Calu3 (cell line): ENCODE data around the gene AKAP9. TPM values are rescaled to one million over a fixed set of nuclear protein-coding genes. Genes with fewer than 3 reads are reported as not detected.
"Not testable (repeated sequence)": the region's sequence is repeated elsewhere in the genome, so short reads cannot be mapped to it uniquely, and the experiment has no call there.

Source experiments
- Bru-seq: library from RNA; stranded (reverse); fragments of 400-500 nt; gene quantifications from one replicate; lab custom pipeline; 2021; lab: Mats Ljungman, UMichigan
- BruChase-seq, 2 experiments: library from RNA; stranded (reverse); fragments of 400-500 nt; gene quantifications; one replicate each; lab custom pipeline; 2021; lab: Mats Ljungman, UMichigan
- BruUV-seq: library from RNA; stranded (reverse); fragments of 400-500 nt; replicated peaks from 2 replicates; lab custom pipeline; 2021; lab: Mats Ljungman, UMichigan
- CTCF ChIA-PET: fragments of 300-600 bp; sonication (Branson Sonifier 250); formaldehyde crosslinking; loops from one replicate; lab custom pipeline; 2022; ENCODE audit warnings: antibody characterized with exemption; lab: Charles Lee
- DNase-seq: peaks from one replicate; pipeline ENCODE4 v3.0.0; 2022
- H3K27ac Mint-ChIP-seq: one replicate; pipeline ENCODE4 v1.8.0; 2022; ENCODE audit warnings: mixed read lengths; ENCODE audit not compliant: unreplicated experiment
- H3K27me3 Mint-ChIP-seq: one replicate; pipeline ENCODE4 v1.8.0; 2022; ENCODE audit warnings: mixed read lengths; ENCODE audit not compliant: unreplicated experiment
- H3K36me3 Mint-ChIP-seq: one replicate; pipeline ENCODE4 v1.8.0; 2022; ENCODE audit warnings: mild to moderate bottlenecking, moderate library complexity, mixed read lengths; ENCODE audit not compliant: insufficient read depth, unreplicated experiment
- H3K4me1 Mint-ChIP-seq: one replicate; pipeline ENCODE4 v1.8.0; 2022; ENCODE audit warnings: mild to moderate bottlenecking, low read depth, mixed read lengths; ENCODE audit not compliant: unreplicated experiment
- H3K4me3 Mint-ChIP-seq: one replicate; pipeline ENCODE4 v1.8.0; 2022; ENCODE audit warnings: mild to moderate bottlenecking, low read depth, moderate library complexity, mixed read lengths; ENCODE audit not compliant: unreplicated experiment
- H3K9me3 Mint-ChIP-seq: one replicate; pipeline ENCODE4 v1.8.0; 2022; ENCODE audit warnings: low read depth, mixed read lengths; ENCODE audit not compliant: unreplicated experiment
- intact Hi-C: fragments of 100-400 bp; cut with micrococcal nuclease; formaldehyde crosslinking; loops from one replicate; pipeline ENCODE4 v1.10.0; 2022; ENCODE audit not compliant: unreplicated experiment
- long read RNA-seq: library from polyadenylated mRNA; stranded (forward); transcript quantifications from one replicate; pipeline ENCODE4 v2.0.0, GENCODE V29; 2022
- total RNA-seq: library from RNA; stranded (reverse); gene quantifications from 2 replicates; pipeline ENCODE4 v1.2.3, GENCODE V29; 2022
- TF ChIP-seq, protein P1 (sequence below): fragments of 200-600 bp; IDR thresholded peaks from one replicate; pipeline ENCODE4 v1.8.0; 2022; ENCODE audit warnings: antibody characterized with exemption; ENCODE audit not compliant: unreplicated experiment

The AKAP9 gene
- total RNA-seq: 28.9 and 33.4 TPM in 2 replicates
- percentile 71 among the genes with signal in this experiment for Bru-seq, nascent RNA
- percentile 72 among the genes with signal in this experiment for BruChase-seq, experiment 1, labeled RNA remaining after a 6-hour chase
- percentile 63 among the genes with signal in this experiment for BruChase-seq, experiment 2, labeled RNA remaining after a 2-hour chase
- long read RNA-seq, partial matches to known transcripts: 5 of 12 reads
- long read RNA-seq, other reads (novel, unspliced or antisense): 7 of 12 reads

- BruUV-seq: no TSS peak
- no peaks in the 10 kb centered on the region for H3K27me3 Mint-ChIP-seq
- TF ChIP-seq, protein P1, sequence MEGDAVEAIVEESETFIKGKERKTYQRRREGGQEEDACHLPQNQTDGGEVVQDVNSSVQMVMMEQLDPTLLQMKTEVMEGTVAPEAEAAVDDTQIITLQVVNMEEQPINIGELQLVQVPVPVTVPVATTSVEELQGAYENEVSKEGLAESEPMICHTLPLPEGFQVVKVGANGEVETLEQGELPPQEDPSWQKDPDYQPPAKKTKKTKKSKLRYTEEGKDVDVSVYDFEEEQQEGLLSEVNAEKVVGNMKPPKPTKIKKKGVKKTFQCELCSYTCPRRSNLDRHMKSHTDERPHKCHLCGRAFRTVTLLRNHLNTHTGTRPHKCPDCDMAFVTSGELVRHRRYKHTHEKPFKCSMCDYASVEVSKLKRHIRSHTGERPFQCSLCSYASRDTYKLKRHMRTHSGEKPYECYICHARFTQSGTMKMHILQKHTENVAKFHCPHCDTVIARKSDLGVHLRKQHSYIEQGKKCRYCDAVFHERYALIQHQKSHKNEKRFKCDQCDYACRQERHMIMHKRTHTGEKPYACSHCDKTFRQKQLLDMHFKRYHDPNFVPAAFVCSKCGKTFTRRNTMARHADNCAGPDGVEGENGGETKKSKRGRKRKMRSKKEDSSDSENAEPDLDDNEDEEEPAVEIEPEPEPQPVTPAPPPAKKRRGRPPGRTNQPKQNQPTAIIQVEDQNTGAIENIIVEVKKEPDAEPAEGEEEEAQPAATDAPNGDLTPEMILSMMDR: no peak
These were observed at the start of gene AKAP9 for GRCh38 chr7:91940572-91941341. Gene AKAP9, plus strand, starts transcription at chr7:91940862. Its CDS starts 238 bp downstream, at chr7:91941100.

DNA sequence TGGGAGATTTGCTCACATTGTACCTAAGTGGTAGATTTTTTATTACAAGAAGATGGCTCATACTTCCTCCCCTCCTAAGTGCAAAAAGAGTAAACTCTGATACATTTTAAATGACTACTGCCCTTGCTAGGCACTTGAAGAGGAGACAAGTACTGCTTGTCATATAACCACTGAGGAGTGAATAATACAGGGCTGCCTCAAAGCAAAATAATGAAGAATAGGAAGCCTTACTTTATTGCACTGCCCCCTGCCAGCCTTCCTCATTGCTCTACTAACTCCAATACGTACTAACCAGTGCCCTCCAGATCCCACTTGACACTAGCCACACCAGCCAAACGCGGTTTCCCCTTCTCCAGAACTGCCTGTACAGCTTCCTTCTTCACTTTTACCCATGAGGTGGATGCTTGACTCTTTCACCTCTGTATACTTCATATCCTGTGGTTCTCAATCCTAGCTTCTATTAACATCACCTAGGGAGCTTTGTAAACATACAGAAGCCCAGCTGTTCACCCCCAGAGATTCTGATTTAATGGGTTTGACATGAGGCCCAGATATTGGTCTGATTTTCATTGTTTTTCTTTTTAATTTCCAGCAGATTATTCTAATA, 48.5 kb upstream of the AKAP9 start:
- Mint-ChIP-seq H3K27ac (no peak overlapping the region), H3K4me3 (no peak overlapping the region)
- CTCF ChIA-PET: no interaction called here

More at GRCh38 chr7:91940572-91941341, at the start of gene AKAP9:
- Mint-ChIP-seq H3K27ac (peak within 1 kb of the TSS; percentile 92), H3K4me1 (peaks cover 10% of the 10 kb centered on the region), H3K36me3 (peaks cover 27% of the 10 kb centered on the region), H3K4me3 (peak within 1 kb of the TSS; percentile 86), H3K9me3 (no peaks in the 10 kb centered on the region)
- peak; percentile 83 for DNase-seq
- CTCF ChIA-PET: interaction anchor here (0.6 to 1.1 kb wide), 4 partner anchors 9 to 312 kb away, joined by 3 to 6 read pairs (median 3); partner anchors contain the start of gene MTERF1
- intact Hi-C loops: no loop called here

GRCh38 chr7:91892821-91893340, 47.8 kb upstream of the AKAP9 start:
- intact Hi-C loops: no loop called here
- Mint-ChIP-seq H3K27me3 (no peaks in the 10 kb centered on the region), H3K27ac (no peak overlapping the region), H3K4me3 (no peak overlapping the region), H3K9me3 (no peaks in the 10 kb centered on the region), H3K36me3 (no peaks in the 10 kb centered on the region), H3K4me1 (no peaks in the 10 kb centered on the region)
- TF ChIP-seq, protein P1: no peak
- no peak for DNase-seq
- BruUV-seq: no TSS peak
- CTCF ChIA-PET: no interaction called here

More for the DNA sequence above, 48.5 kb upstream of the AKAP9 start:
- intact Hi-C loops: no loop called here
- no peak for DNase-seq
- Mint-ChIP-seq H3K4me1 (no peaks in the 10 kb centered on the region), H3K36me3 (no peaks in the 10 kb centered on the region), H3K27me3 (no peaks in the 10 kb centered on the region), H3K9me3 (no peaks in the 10 kb centered on the region)
- TF ChIP-seq, protein P1: no peak
- BruUV-seq: no TSS peak

DNA sequence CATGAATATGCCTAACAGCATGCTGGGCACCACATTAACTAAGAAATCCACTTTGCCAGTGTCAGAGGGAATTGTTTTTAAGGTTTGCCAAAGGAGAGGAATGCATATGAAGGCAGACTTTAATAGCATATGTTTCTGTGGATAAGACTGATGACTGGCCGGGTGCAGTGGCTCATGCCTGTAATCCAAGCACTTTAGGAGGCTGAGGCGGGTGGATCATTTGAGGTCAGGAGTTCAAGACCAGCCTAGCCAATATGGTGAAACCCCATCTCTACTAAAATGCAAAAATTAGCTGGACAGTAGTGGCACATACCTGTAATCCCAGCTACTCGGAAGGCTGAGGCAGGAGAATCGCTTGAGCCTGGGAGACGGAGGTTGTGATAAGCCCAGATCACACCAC, 47.0 kb upstream of the AKAP9 start:
- H3K9me3 Mint-ChIP-seq, H3K27me3 Mint-ChIP-seq, H3K4me3 Mint-ChIP-seq, H3K36me3 Mint-ChIP-seq, DNase-seq, CTCF ChIA-PET, intact Hi-C loops, H3K4me1 Mint-ChIP-seq, H3K27ac Mint-ChIP-seq, BruUV-seq: not testable (repeated sequence)
